ENCODE data around the gene HYI.
"Not testable (repeated sequence)": the region's sequence is repeated elsewhere in the genome, so short reads cannot be mapped to it uniquely, and the experiment has no call there.

The HYI gene

GRCh38 chr1:43460988-43461693 lies 7.4 kb upstream of the HYI start:
- TF ChIP-seq CTCF (conservative IDR thresholded peaks at IDR 0.05) (no peak), ZFX (IDR thresholded peaks at IDR 0.05) (no peak)
- H3K27ac ChIP-seq, result no peak overlapping the region

GRCh38 chr1:43458379-43458778 lies 4.6 kb upstream of the HYI start:
- not testable (repeated sequence) for H3K27ac ChIP-seq

GRCh38 chr1:43455213-43455889 lies 1.6 kb upstream of the HYI start:
- no peak overlapping the region for H3K27ac ChIP-seq
- TF ChIP-seq CTCF (conservative IDR thresholded peaks at IDR 0.05), result no peak
- TF ChIP-seq ZFX (IDR thresholded peaks at IDR 0.05), result no peak

GRCh38 chr1:43454270-43455011 lies 710 bp upstream of the HYI start:
- no peak overlapping the region for H3K27ac ChIP-seq

GRCh38 chr1:43452789-43453441 lies 816 bp downstream of the HYI start:
- H3K27ac ChIP-seq, result no peak overlapping the region
- TF ChIP-seq CTCF (conservative IDR thresholded peaks at IDR 0.05), result no peak
- no peak for TF ChIP-seq ZFX (IDR thresholded peaks at IDR 0.05)

More at GRCh38 chr1:43454270-43455011, 710 bp upstream of the HYI start:
- TF ChIP-seq ZFX (IDR thresholded peaks at IDR 0.05) (no peak), CTCF (conservative IDR thresholded peaks at IDR 0.05) (no peak)

- TF ChIP-seq ZFX (IDR thresholded peaks at IDR 0.05), result no peak
- TF ChIP-seq CTCF (conservative IDR thresholded peaks at IDR 0.05), result no peak
- H3K27ac ChIP-seq, result no peak overlapping the region
Measured at GRCh38 chr1:43451701-43452532, 1.8 kb downstream of the HYI start.

- TF ChIP-seq ZFX (IDR thresholded peaks at IDR 0.05) (no peak), CTCF (conservative IDR thresholded peaks at IDR 0.05) (no peak)
- no peak overlapping the region for H3K27ac ChIP-seq
Measured at GRCh38 chr1:43451157-43451591, 2.6 kb downstream of the HYI start.
